Brain pericyte (primary cell): ENCODE measurements around the gene UFL1.

ENCODE experiments used
- DNase-seq: peaks from one replicate; pipeline ENCODE4 v3.0.0-alpha.2; 2012; ENCODE audit warnings: low read depth, low spot score

UFL1 gene

GRCh38 chr6:96571551-96571950 lies 49.9 kb downstream of the UFL1 start:
- DNase-seq: no peak

GRCh38 chr6:96575359-96575758 lies 53.8 kb downstream of the UFL1 start:
- DNase-seq: no peak

- no peak for DNase-seq
Observed at GRCh38 chr6:96576221-96576620, 54.6 kb downstream of the UFL1 start.

- no peak for DNase-seq
Observed at GRCh38 chr6:96582021-96582420, 60.4 kb downstream of the UFL1 start.

- no peak for DNase-seq
Observed at GRCh38 chr6:96582436-96582835, 60.8 kb downstream of the UFL1 start.

- DNase-seq: no peak
Observed at GRCh38 chr6:96604420-96604819, 82.8 kb downstream of the UFL1 start.
